Lower leg skin (tissue), 3 donors: ENCODE data around the gene C6orf58.

ENCODE experiments used
- CTCF ChIP-seq, 3 donors: fragments of 450-650 bp; IDR thresholded peaks; one replicate each; pipeline ENCODE4 v1.5.1; 2016; ENCODE audit warnings: antibody characterized with exemption in 3 of 3, mild to moderate bottlenecking in 3 of 3, moderate library complexity in 2 of 3
- POLR2A ChIP-seq, 2 donors: fragments of 450-650 bp; IDR thresholded peaks; one replicate each; pipeline ENCODE4 v1.6.1; 2016 to 2017; ENCODE audit warnings: antibody characterized with exemption in 2 of 2, mild to moderate bottlenecking in 1 of 2, moderate library complexity in 1 of 2

- TF ChIP-seq CTCF (IDR thresholded peaks at IDR 0.05) (no peak), POLR2A (IDR thresholded peaks at IDR 0.05) (no peak)
Measured at GRCh38 chr6:127608554-127609270, 31.7 kb downstream of the C6orf58 start.
